Activated T-cell treated with anti-CD3 and anti-CD28 coated beads, Interleukin-2, amount 50 U/mL, for 48 hours (primary cell): ENCODE results near the gene SPN.
"Not testable (repeated sequence)": the region's sequence is repeated elsewhere in the genome, so short reads cannot be mapped to it uniquely, and the experiment has no call there.

Experiments
- DNase-seq, 2 experiments: peaks; one replicate each; pipeline ENCODE4 v3.0.0-alpha.2; 2020

The SPN gene

DNA sequence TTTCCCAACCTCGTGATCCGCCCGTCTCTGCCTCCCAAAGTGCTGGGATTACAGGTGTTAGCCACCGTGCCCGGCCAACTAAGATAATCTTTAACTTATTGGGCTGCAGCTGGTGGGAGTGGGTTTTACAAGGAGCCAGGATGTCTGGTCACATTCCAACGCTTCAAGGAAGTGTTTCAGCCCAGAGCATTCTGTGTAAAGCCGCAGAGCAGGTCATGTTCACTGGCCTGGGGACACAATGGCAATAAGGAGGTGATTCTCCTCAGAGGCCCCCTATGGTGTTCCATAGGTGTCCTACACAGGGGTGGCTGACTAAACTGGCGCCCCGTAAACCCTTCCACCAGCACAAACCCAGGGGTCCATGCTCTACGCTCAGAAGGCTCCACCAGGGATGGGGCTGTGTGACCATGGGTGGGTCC is 17.1 kb downstream of the SPN start:
- no peak for DNase-seq

DNA sequence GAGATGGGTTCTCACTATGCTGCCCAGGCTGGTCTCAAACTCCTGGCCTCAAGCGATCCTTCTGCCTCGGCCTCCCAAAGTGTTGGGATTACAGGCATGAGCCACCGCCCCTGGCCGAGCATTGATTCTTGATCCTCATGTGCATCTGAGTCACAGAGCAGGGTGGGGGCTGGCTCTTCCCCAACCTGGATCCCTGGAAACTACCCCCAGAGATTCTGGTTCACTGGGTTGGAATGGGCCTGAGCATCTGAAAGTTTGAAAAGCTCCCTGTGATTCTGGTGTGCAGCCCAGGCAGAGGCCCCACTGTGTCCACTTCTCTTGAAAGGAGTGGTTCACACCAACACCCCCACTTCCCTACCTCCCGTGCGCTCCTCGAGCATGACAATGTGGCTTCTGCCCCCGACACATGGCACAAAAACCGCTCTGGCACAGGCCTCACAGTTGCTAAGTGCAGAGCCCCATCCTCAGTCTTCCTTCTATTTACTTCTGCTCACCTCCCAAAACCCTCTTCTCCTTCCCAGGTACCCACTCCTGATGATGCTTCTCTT is 20.6 kb downstream of the SPN start:
- no peak for DNase-seq

DNA sequence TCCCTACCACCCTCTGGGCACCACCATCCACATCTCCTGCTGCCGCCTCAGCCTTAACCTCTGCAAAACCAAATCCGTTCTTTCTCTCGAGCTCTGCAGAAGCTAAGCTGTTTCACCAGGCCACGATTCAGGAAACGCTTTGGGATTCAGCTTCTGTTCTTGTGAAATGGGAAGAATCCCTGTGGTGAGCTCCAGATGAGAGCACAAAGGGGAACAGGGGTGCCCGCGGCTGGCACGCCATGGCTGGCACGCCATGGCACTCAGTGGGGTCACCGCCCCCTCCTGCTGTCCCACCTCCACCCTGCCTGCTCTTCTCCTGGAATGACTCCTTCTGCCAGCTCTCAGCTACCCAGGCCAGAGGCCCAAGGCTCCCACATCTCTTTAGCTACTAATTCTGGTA is 21.6 kb downstream of the SPN start:
- DNase-seq, result no peak

DNA sequence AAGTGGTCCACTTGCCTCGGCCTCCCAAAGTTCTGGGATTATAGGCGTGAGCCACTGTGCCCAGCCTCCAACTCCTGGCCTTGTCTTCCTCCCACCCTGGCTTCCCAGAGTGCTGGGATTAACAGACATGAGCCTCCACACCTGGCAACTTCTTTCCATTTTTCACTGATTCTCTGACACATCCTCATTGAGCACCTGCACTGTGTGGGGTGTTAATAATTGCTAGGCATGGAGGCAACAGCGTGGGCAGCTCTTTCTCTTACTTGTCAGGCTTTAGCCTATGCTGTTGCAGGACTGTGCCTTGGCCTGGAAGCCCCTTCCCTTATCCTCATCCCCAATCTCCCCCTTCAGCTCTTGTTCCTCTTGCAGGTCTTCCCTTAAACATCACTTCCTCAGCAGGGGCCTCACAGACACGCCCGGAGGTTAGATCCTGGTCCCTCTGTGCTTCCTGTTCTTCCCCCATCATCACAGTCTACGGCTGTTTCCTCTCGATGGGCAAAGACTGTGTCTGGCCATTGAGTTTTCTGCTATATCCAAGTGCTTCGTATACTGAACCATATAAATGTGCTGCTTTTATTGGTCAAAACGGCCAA is 23.8 kb downstream of the SPN start:
- DNase-seq, result no peak

DNA sequence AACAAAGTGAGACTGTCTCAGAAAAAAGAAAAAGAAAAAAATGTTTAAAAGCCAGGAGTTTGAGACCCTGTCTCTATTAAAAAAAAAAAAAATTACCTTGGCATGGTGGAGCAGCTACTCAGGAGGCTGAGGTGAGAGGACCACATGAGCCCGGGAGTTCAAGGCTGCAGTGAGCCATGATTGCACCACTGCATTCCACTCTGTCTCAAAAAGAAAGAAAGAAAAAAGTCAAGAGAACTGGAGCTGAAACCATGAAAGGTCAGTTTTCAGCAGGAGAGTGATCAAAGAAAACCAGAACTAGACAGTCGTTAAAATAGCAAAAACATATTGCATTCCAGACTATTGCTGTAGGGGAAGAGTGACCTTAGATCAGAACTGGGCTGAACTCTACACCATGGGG is 24.7 kb downstream of the SPN start:
- DNase-seq, result no peak

DNA sequence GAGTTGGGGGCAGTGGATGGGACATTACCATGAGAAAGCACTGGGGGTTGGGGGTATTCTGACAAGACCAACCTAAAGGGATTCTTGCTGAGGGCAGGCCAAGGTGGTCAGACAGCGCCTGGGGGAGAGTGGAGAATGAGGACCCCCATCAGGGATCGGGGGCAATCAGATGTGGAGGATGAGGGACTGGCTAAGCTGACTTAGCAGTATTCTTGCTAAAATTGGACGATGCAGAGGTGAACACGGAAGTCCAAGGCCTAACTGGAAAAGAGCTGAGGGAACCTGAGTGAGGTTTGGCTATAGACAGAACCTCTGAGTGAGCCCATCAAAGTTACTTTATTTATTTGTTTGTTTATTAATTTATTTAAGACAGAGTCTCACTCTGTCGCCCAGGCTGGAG is 25.1 kb downstream of the SPN start:
- DNase-seq, result no peak

DNA sequence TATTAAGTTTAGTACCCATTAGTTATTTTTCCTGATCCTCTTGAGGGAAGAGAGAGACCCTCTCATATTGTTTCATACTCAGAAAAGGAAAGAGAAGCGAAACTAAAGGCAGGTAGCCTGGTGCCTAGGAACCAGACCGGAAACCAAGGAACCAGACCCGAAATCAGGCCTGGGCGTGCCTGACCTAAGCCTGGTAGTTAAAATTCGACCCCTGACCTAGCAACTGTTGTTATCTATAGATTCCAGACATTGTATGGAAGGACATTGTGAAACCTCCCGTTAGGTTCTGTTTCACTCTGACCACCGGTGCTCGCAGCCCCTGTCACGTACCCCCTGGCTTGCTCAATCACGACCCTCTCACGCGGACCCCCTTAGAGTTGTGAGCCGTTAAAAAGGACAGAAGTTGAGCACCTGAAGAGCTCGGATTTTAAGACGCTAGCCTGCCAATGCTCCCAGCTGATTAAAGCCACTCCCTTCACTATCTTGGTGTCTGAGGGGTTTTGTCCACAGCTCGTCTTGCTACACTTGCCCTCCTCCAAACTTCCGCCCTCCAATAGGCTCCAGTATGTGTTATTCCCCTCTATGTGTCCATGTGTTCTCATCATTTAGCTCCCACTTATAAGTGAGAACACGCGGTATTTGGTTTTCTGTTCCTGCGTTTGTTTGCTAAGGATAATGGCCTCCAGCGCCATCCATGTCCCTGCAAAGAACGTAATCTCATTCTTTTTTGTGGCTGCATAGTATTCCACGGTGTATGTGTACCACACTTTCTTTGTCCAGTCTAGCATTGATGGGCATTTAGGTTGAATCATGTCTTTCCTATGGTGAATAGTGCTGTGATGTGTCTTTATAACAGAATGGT is 26.7 kb downstream of the SPN start:
- not testable (repeated sequence) for DNase-seq

DNA sequence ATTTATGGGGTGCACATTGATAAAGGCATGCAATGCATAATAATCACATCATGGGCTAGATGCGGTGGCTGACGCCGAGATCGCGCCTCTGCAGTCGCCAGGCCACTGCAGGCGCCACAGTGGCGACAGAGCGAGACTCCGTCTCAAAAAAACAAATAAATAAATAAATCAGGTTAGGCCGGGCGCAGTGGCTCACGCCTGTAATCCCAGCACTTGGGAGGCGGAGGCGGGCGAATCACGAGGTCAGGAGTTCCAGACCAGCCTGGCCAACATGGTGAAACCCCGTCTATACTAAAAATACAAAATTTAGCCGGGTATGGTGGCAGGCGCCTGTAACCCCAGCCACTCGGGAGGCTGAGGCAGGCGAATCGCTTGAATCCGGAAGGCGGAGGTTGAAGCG is 29.6 kb downstream of the SPN start:
- DNase-seq, result not testable (repeated sequence)

DNA sequence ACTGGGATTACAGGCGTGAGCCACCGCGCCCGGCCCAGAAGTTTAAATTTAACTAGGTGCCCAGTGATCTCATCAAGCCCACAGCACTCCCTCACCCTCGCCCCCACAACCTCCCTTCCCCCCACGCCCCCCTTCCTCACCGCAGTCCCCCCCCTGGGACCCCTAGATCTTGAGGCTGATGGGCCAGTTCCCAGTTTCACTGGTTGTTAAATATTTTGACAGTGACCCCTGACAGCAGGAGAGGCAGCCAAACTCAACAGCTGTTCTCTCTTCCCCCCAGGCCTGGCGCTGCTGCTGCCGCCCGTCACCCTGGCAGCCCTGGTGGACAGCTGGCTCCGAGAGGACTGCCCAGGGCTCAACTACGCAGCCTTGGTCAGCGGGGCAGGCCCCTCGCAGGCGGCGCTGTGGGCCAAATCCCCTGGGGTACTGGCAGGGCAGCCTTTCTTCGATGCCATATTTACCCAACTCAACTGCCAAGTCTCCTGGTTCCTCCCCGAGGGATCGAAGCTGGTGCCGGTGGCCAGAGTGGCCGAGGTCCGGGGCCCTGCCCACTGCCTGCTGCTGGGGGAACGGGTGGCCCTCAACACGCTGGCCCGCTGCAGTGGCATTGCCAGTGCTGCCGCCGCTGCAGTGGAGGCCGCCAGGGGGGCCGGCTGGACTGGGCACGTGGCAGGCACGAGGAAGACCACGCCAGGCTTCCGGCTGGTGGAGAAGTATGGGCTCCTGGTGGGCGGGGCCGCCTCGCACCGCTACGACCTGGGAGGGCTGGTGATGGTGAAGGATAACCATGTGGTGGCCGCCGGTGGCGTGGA is 31.5 kb downstream of the SPN start:
- DNase-seq, result no peak

DNA sequence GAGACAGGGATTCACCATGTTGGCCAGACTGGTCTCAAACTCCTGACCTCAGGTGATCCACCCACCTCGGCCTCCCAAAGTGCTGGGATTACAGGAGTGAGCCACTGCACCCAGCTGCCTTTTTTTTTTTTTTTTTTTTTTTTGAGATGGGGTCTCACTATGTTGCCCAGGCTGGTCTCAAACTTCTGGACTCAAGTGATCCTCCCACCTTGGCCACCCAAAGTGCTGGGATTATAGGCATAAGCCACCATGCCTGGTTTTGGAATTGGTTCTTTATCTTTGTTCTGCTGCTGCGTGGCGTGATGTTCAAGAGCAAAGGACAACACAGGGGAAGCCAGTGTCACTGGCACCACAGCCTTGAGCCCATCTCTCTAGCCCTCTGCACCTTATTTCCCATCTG is 32.6 kb downstream of the SPN start:
- not testable (repeated sequence) for DNase-seq

DNA sequence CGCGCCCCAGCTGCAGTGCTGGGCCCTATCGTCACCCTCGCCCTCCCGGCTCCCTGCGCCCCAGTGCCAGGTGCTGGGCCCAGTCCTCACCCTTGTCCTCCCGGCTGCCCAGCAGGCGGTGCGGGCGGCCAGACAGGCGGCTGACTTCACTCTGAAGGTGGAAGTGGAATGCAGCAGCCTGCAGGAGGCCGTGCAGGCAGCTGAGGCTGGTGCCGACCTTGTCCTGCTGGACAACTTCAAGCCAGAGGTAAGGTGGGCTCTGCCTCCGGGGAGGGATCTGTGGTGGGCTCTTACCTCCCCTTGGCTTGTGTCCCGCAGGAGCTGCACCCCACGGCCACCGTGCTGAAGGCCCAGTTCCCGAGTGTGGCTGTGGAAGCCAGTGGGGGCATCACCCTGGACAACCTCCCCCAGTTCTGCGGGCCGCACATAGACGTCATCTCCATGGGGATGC is 33.9 kb downstream of the SPN start:
- DNase-seq, result no peak

DNA sequence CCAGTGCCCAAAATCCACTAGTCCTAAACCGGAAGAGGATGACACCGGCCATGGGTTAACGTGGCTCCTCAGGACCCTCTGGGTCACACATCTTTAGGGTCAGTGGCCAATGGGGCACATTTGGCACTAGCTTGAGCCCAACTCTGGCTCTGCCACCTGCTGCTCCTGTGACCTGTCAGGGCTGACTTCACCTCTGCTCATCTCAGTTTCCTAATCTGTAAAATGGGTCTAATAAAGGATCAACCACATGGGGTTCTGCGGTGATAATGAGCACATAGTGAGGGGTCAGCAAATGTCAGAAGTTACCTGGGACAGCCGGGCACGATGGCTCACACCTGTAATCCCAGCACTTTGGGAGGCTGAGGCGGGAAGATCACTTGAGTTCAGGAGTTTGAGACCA is 34.3 kb downstream of the SPN start:
- no peak for DNase-seq

DNA sequence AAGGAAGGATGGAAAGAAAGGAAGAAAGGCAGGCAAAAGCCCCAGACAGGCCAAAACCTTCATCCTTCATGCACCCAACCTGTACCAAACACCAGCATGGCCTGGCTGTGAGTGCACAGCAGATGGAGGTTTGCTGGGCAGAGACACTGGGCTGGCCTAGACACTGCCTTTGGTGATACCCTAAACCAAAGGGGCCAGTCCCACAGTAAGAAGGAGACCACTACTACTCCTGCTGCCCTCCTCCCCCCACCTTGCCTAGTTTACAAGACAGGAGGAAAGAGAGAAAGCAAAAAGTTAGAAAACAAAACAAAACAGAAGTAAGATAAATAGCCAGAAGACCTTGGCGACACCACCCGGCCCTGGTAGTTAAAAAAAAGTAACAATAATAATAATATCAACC is 35.0 kb downstream of the SPN start:
- DNase-seq, result no peak

DNA sequence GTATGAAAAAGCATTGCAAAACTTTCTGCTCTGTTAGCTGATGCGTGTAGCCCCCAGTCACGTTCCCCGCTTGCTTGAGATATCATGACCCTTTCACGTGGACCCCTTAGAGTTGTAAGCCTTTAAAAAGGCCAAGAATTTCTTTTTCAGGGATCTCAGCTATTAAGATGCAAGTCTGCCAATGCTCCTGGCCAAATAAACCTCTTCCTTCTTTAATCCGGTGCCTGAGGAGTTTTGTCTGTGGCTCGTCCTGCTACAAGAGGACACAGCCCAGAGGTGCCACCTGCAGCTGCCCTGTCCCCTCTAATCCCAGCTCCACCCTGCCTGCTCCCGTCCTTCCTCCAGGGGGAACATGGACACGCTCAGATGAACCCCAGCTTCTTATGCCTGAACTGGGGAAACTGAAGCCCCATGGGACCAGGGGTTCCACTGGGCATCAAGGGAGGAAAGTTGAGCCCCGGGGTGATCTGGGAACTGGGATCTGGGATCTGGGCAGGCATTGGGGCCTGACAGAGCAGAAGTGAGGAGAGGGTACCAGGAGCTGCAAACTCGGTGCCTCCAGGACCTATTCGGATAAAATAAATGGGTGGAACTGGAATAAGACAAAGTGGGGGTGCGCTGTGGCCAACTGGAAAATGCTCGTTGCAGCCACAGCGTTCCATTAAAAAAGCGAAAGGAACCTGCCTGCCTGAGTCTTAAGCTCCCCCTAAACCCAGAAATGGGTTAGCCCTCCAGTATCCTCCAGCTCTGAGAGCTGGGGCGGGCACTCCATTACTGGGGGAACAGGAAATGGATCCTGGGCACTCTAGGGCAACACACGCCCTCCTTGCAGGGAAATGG is 35.7 kb downstream of the SPN start:
- DNase-seq, result no peak

DNA sequence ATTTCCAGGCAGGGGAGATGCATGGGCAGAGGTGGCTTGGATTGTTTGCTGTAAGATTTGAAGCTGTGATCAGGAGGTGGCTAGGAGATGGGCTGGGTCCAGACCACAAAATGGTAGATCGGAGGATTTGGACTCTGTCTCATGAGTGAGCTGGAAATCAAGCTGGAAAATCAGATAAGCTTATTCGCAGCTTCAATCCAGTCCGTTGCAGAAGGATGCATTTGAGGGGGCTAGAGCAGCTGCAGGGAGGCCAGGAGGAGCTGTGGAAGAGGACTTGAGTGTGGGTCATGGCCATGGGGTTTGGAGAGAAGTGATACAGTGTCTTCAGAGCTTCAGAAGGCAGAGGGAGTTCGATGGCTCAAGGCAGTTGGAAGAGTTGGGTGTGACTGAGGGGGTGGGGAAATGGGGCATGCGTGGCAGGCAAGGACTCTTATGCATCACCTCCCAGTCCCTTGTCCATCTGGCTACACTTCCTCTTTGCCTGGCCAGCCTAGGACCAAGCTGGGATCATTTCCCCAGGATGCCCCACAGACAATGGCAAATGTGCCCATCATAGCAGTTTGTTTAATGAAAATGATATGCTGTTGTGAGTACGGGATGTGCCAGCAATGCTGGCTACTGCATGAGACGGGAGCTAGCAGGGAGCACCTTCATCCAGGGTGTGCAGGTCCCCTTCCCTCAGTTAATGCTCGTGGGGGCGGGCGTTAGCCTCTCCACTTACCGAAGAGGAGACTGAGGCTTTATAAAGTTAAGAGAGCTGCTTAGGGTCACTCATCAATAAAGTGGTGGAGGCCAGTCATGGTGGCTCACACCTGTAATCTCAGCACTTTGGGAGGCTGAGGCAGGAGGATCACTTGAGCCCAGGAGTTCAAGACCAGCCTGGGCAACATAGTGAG is 36.5 kb downstream of the SPN start:
- no peak for DNase-seq

DNA sequence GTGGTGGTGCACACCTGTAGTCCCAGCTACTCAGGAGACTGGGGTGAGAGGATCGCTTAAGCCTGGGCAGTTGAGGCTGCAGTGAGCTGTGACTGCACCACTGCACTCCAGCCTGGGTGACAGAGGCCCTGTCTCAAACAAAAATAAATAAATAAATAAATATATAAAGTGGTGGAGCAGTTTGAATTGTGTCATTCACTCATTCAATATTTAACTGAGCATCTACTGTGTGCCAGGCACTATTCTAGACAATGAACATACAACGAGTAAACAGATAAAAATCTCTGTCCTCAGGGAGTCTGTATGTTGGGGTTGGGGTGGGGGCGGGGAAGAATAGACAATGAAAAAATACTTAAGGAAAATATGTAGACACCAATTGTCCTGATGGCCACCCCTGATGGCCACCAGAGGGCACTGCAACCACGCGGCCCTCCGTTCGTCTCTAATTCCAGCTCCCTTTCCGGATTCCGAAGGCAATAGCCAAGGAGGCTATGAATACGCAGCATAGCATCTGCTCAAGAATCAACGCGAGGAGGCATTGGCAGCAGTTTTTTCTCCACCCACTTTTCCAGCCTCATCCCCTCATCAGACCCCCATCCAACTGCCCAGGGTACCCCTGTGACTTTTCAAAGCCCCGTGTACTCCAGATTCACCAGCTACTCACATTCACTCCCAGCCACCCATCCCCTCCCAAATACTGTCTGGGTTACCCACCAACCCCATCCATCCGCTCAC is 37.4 kb downstream of the SPN start:
- DNase-seq, result peak; percentile 82 to 84

DNA sequence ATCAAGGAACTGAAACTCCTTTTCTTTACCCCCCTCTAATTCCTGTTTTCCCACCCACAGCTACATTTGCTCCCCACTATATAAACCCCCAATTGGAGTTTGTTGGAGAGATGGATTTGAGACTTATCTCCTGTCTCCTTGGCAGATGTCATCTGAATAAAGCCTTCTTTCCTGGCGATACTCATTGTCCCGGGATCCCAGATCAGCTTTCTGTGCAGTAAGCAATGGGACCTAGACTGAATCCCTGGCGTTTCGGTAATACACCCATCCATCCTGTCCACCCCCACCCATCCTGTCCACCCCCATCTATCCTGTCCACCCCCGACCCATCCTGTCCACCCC is 38.1 kb downstream of the SPN start:
- DNase-seq, result no peak

DNA sequence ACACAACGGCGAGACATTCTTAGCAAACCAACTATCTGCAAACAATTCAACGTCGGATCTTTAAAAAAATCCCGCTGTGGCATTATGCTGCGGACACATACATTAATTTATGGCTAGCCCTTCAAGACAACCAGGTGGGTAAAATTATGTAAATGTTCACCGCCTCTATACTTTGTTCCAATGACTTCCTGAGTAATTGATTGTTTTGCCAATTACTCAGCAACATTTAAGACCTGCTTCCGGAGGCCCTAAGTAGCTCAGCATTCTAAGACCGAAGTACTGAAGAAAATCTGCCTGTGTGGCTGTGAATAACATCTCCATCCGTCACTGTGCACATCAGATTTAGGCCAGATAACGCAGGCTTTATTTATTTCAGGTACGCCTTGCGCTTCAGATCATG is 39.2 kb downstream of the SPN start:
- no peak for DNase-seq

DNA sequence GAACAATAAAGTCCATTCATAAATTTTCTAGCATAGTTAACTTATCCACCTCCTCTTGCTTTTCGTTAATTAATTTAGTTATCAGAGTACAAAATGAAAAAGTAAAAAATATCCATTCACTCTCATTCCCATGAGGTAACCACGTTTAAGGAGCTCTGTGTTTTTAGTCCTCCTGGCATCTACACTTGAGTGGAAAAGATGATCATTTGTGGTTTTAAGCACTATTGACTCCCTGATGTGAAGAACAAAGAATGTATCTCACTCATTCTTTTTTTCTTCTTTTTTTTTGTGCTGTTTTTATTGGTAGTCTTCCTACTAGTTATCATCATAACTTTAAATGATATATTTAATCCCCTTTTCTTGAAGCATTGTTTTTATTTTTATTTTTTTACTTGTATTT is 42.0 kb downstream of the SPN start:
- no peak for DNase-seq

DNA sequence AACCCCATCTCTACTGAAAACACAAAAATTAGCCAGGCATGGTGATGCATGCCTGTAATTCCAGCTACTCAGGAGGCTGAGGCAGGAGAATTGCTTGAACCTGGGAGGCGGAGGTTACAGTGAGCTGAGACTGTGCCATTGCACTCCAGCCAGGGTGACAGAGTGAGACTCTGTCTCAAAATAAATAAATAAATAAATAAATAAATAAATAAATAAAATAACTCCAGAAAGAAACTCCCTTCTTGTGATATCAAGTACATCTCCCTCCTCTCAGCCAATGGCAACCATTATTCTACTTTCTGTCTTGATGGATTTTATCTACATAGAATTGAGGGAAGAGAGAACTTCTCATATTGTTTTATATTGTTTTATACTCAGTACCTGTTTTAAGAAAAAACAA is 44.1 kb downstream of the SPN start:
- DNase-seq, result not testable (repeated sequence)
